A549 (cell line): ENCODE measurements around the gene TBC1D14.
A peak's percentile ranks its signal among the peaks of the same experiment; 100 is the strongest.

Experiments
- BHLHE40 ChIP-seq: IDR thresholded peaks from 2 replicates; pipeline ENCODE4 v1.6.1; 2012; ENCODE audit warnings: low read depth, low read length, inconsistent platforms
- CEBPB ChIP-seq, 2 experiments: fragments of >200 bp in 1 of 2; sonication (Bioruptor Twin) in 1 of 2; formaldehyde crosslinking in 1 of 2; IDR thresholded peaks; 2 replicates each; pipeline ENCODE4 v1.6.1; 2012 to 2016
- CHD2 ChIP-seq: fragments of 150-350 bp; IDR thresholded peaks from 2 replicates; pipeline ENCODE4 v1.6.1; 2014; ENCODE audit warnings: low read length; ENCODE audit not compliant: partially characterized antibody
- HDAC2 ChIP-seq: fragments of 200-600 bp; sonication (generic); IDR thresholded peaks from 2 replicates; pipeline ENCODE4 v1.6.1; 2016
- NFE2L2 ChIP-seq: fragments of 150-350 bp; conservative IDR thresholded peaks from 2 replicates; pipeline ENCODE4 v1.6.1; 2014; ENCODE audit warnings: low read length
- PHF8 ChIP-seq: fragments of 200-600 bp; sonication (generic); IDR thresholded peaks from 2 replicates; pipeline ENCODE4 v1.6.1; 2016; ENCODE audit warnings: low read depth, mild to moderate bottlenecking, antibody characterized with exemption, moderate library complexity, borderline replicate concordance
- POLR2A ChIP-seq: IDR thresholded peaks from 2 replicates; pipeline ENCODE4 v1.6.1; 2012; ENCODE audit warnings: mild to moderate bottlenecking, low read length
- RAD21 ChIP-seq, 2 experiments: fragments of >200 bp in 1 of 2; sonication (Bioruptor Twin) in 1 of 2; formaldehyde crosslinking in 1 of 2; IDR thresholded peaks in 1 of 2; conservative IDR thresholded peaks in 1 of 2; 2 replicates in 1 of 2; 3 replicates in 1 of 2; pipeline ENCODE4 v1.6.1; 2012 to 2018; ENCODE audit warnings: inconsistent platforms in 1 of 2
- RFX5 ChIP-seq: fragments of 450-650 bp; IDR thresholded peaks from 2 replicates; pipeline ENCODE4 v1.7.1; 2014; ENCODE audit warnings: antibody characterized with exemption, mild to moderate bottlenecking, moderate library complexity
- SMC3 ChIP-seq: fragments of >200 bp; sonication (Bioruptor Twin); formaldehyde crosslinking; IDR thresholded peaks from 3 replicates; pipeline ENCODE4 v1.6.1; 2018; ENCODE audit warnings: inconsistent platforms
- TF ChIP-seq, protein P1 (sequence below): fragments of >200 bp; sonication (Bioruptor Twin); formaldehyde crosslinking; IDR thresholded peaks from 3 replicates; pipeline ENCODE4 v1.5.1; 2016
- TF ChIP-seq, protein P2 (sequence below): fragments of 450-650 bp; IDR thresholded peaks from 2 replicates; pipeline ENCODE4 v1.6.1; 2014; ENCODE audit warnings: antibody characterized with exemption
- TF ChIP-seq, protein P3 (sequence below): IDR thresholded peaks from 2 replicates; pipeline ENCODE4 v1.6.1; 2012; ENCODE audit warnings: low read depth, borderline replicate concordance
- TF ChIP-seq, protein P4 (sequence below): fragments of >200 bp; sonication (Bioruptor Twin); formaldehyde crosslinking; IDR thresholded peaks from 3 replicates; pipeline ENCODE4 v1.6.1; 2016

DNA sequence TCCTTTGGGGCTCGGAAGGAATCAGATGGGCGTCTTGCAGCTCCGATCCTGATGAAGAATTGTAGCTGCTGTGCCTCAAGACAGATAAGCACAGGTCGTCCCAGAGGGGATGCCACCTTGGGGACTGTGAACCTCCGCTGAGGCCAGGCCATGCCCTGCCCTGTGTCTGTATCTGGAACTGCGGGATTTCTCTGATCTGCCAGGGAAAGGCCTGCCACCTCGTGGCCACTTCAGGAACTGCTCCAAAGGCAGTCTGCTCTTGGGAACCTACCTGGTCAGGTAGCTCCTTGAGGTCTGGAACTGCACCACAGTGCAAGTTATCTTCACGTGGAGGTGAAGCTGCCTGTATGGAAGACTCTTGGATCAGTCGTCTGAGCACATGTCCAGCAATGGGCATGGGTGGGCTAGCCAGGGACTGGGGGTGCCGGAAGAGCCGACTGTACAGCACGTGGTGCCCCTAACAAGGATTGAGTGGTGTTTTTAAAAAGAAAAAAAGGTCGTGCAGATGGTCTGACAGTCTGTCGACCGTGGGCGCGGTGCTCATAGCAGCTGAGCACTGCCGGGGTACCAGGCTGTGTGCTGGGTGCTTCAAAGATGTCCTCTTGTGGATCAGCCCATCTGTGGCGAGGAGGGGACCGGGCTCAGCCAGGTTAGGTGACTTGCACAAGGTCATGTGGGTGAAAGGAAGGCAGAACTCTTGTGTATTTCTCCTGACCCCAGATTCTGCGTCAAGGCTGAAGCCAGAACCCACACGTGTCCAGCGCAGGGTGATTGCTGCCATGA is 161.3 kb downstream of the TBC1D14 start:
- no peak for TF ChIP-seq RFX5
- TF ChIP-seq, protein P1, sequence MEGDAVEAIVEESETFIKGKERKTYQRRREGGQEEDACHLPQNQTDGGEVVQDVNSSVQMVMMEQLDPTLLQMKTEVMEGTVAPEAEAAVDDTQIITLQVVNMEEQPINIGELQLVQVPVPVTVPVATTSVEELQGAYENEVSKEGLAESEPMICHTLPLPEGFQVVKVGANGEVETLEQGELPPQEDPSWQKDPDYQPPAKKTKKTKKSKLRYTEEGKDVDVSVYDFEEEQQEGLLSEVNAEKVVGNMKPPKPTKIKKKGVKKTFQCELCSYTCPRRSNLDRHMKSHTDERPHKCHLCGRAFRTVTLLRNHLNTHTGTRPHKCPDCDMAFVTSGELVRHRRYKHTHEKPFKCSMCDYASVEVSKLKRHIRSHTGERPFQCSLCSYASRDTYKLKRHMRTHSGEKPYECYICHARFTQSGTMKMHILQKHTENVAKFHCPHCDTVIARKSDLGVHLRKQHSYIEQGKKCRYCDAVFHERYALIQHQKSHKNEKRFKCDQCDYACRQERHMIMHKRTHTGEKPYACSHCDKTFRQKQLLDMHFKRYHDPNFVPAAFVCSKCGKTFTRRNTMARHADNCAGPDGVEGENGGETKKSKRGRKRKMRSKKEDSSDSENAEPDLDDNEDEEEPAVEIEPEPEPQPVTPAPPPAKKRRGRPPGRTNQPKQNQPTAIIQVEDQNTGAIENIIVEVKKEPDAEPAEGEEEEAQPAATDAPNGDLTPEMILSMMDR = peak; percentile 77
- no peak for TF ChIP-seq POLR2A
- no peak for TF ChIP-seq CEBPB (IDR thresholded peaks at IDR 0.05)
- no peak for TF ChIP-seq HDAC2
- peak; percentile 76 for TF ChIP-seq SMC3
- TF ChIP-seq, protein P2, sequence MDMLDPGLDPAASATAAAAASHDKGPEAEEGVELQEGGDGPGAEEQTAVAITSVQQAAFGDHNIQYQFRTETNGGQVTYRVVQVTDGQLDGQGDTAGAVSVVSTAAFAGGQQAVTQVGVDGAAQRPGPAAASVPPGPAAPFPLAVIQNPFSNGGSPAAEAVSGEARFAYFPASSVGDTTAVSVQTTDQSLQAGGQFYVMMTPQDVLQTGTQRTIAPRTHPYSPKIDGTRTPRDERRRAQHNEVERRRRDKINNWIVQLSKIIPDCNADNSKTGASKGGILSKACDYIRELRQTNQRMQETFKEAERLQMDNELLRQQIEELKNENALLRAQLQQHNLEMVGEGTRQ = no peak
- no peak for TF ChIP-seq PHF8
- peak; percentile 78 to 84 for TF ChIP-seq RAD21 (conservative IDR thresholded peaks at IDR 0.05 in 1 of 2, IDR thresholded peaks at IDR 0.05 in 1 of 2)
- TF ChIP-seq, protein P3, sequence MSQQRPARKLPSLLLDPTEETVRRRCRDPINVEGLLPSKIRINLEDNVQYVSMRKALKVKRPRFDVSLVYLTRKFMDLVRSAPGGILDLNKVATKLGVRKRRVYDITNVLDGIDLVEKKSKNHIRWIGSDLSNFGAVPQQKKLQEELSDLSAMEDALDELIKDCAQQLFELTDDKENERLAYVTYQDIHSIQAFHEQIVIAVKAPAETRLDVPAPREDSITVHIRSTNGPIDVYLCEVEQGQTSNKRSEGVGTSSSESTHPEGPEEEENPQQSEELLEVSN = no peak
- no peak for TF ChIP-seq BHLHE40
- TF ChIP-seq, protein P4, sequence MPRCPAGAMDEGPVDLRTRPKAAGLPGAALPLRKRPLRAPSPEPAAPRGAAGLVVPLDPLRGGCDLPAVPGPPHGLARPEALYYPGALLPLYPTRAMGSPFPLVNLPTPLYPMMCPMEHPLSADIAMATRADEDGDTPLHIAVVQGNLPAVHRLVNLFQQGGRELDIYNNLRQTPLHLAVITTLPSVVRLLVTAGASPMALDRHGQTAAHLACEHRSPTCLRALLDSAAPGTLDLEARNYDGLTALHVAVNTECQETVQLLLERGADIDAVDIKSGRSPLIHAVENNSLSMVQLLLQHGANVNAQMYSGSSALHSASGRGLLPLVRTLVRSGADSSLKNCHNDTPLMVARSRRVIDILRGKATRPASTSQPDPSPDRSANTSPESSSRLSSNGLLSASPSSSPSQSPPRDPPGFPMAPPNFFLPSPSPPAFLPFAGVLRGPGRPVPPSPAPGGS = no peak
- TF ChIP-seq NFE2L2 = no peak
- TF ChIP-seq CHD2 = no peak
